IMR-90 (cell line): Measurements from ENCODE around the gene FAM110D. TPM values are rescaled to one million over a fixed set of nuclear protein-coding genes. Genes with fewer than 3 reads are reported as not detected.

ENCODE experiments used
- ATAC-seq: fragments of 200-7000 bp; cut with Tn5 transposase; 2 replicates; pipeline ENCODE4 v1.9.1; 2020; ENCODE audit warnings: low read depth, mild to moderate bottlenecking, moderate library complexity
- BruUV-seq: library from RNA; stranded (reverse); fragments of 400-500 nt; replicated peaks from 2 replicates; lab custom pipeline; 2021; lab: Mats Ljungman, UMichigan
- CTCF ChIA-PET: fragments of 300-600 bp; formaldehyde crosslinking; extraction: SDS; loops from one replicate; lab custom pipeline; 2021; ENCODE audit warnings: antibody characterized with exemption; lab: Yijun Ruan, JAX
- POLR2A ChIA-PET: fragments of 300-600 bp; sonication (Branson Sonifier 250); formaldehyde crosslinking; loops from one replicate; lab custom pipeline; 2022; ENCODE audit warnings: antibody characterized with exemption; ENCODE audit not compliant: unreplicated experiment; lab: Charles Lee
- DNase-seq: peaks from one replicate; pipeline ENCODE4 v3.0.0; 2013
- H2AFZ ChIP-seq: replicated peaks from 2 replicates; pipeline ENCODE3; 2013; ENCODE audit warnings: low read length, mild to moderate bottlenecking; ENCODE audit not compliant: poor library complexity
- H2AK5ac ChIP-seq: 2 replicates; pipeline ENCODE4 v1.6.1; 2013; ENCODE audit warnings: low read depth, low read length, inconsistent platforms
- H2AK9ac ChIP-seq: replicated peaks from 2 replicates; pipeline ENCODE3; 2013; ENCODE audit warnings: mild to moderate bottlenecking, low read depth, low read length, moderate library complexity; ENCODE audit not compliant: poor library complexity
- H2BK120ac ChIP-seq: 2 replicates; pipeline ENCODE4 v1.6.1; 2013; ENCODE audit warnings: low read depth, low read length, inconsistent platforms
- H2BK15ac ChIP-seq: 3 replicates; pipeline ENCODE4 v1.6.1; 2013; ENCODE audit warnings: low read depth, low read length, inconsistent platforms
- H2BK20ac ChIP-seq: 2 replicates; pipeline ENCODE4 v1.6.1; 2013; ENCODE audit warnings: low read depth, mild to moderate bottlenecking, inconsistent platforms, low read length, moderate library complexity
- H2BK5ac ChIP-seq: 2 replicates; pipeline ENCODE4 v1.6.1; 2013; ENCODE audit warnings: mild to moderate bottlenecking, low read depth, low read length, inconsistent platforms; ENCODE audit not compliant: poor library complexity, severe bottlenecking
- H3K14ac ChIP-seq: replicated peaks from 2 replicates; pipeline ENCODE4 v1.6.1; 2013; ENCODE audit warnings: low read depth, low read length, inconsistent platforms
- H3K18ac ChIP-seq: 2 replicates; pipeline ENCODE4 v1.6.1; 2013; ENCODE audit warnings: low read depth, low read length, control low read depth
- H3K23ac ChIP-seq: 2 replicates; pipeline ENCODE4 v1.6.1; 2013; ENCODE audit warnings: low read depth, low read length, inconsistent platforms
- H3K27ac ChIP-seq: 2 replicates; pipeline ENCODE4 v1.5.1; 2013; ENCODE audit warnings: mild to moderate bottlenecking, control low read depth, low read length; ENCODE audit not compliant: insufficient read depth
- H3K27me3 ChIP-seq: 2 replicates; pipeline ENCODE4 v1.6.1; 2013; ENCODE audit warnings: low read length; ENCODE audit not compliant: control insufficient read depth, insufficient read depth
- H3K36me3 ChIP-seq: 2 replicates; pipeline ENCODE4 v1.6.1; 2013; ENCODE audit warnings: low read length, mixed read lengths; ENCODE audit not compliant: control insufficient read depth, insufficient read depth
- H3K4ac ChIP-seq: 2 replicates; pipeline ENCODE4 v1.6.1; 2013; ENCODE audit warnings: low read depth, low read length, inconsistent platforms
- H3K4me1 ChIP-seq: 2 replicates; pipeline ENCODE4 v1.6.1; 2013; ENCODE audit warnings: low read length, mixed read lengths; ENCODE audit not compliant: control insufficient read depth, insufficient read depth
- H3K4me2 ChIP-seq: 2 replicates; pipeline ENCODE4 v1.6.1; 2013; ENCODE audit warnings: low read depth, mild to moderate bottlenecking, control low read depth, low read length, moderate library complexity
- H3K4me3 ChIP-seq: 2 replicates; pipeline ENCODE4 v1.5.1; 2013; ENCODE audit warnings: low read depth, mild to moderate bottlenecking, control low read depth, low read length, moderate library complexity; ENCODE audit not compliant: insufficient read depth
- H3K56ac ChIP-seq: 2 replicates; pipeline ENCODE4 v1.6.1; 2013; ENCODE audit warnings: low read length, inconsistent platforms; ENCODE audit not compliant: insufficient read depth; ENCODE audit errors: extremely low read depth
- H3K79me1 ChIP-seq, 2 experiments: 2 replicates each; pipeline ENCODE4 v1.6.1; 2013; ENCODE audit warnings: low read length in 2 of 2, inconsistent platforms in 1 of 2, low read depth in 1 of 2
- H3K9ac ChIP-seq: 2 replicates; pipeline ENCODE4 v1.6.1; 2013; ENCODE audit warnings: low read depth, low read length, control low read depth
- H3K9me1 ChIP-seq: 2 replicates; pipeline ENCODE4 v1.6.1; 2013; ENCODE audit warnings: low read length, inconsistent platforms; ENCODE audit not compliant: insufficient read depth
- H3K9me3 ChIP-seq: 2 replicates; pipeline ENCODE4 v1.6.1; 2013; ENCODE audit warnings: low read length; ENCODE audit not compliant: control insufficient read depth, insufficient read depth
- H4K20me1 ChIP-seq: 2 replicates; pipeline ENCODE4 v1.6.1; 2013; ENCODE audit warnings: low read length, inconsistent platforms; ENCODE audit not compliant: insufficient read depth
- H4K5ac ChIP-seq: 2 replicates; pipeline ENCODE4 v1.6.1; 2013; ENCODE audit warnings: mild to moderate bottlenecking, low read depth, low read length, control low read depth
- H4K8ac ChIP-seq, 2 experiments: 2 replicates each; pipeline ENCODE4 v1.6.1; 2013; ENCODE audit warnings: low read depth in 2 of 2, low read length in 2 of 2, control low read depth in 1 of 2, inconsistent platforms in 1 of 2
- H4K91ac ChIP-seq: 2 replicates; pipeline ENCODE4 v1.6.1; 2013; ENCODE audit warnings: low read depth, low read length, inconsistent platforms; ENCODE audit not compliant: insufficient read depth
- BHLHE40 ChIP-seq: fragments of 150-350 bp; IDR thresholded peaks from 2 replicates; pipeline ENCODE4 v1.6.1; 2016; ENCODE audit warnings: mild to moderate bottlenecking, low read depth, low read length
- CEBPB ChIP-seq: IDR thresholded peaks from 2 replicates; pipeline ENCODE4 v1.6.1; 2012; ENCODE audit warnings: low read depth, low read length, improper control_type of control experiment
- CHD1 ChIP-seq: IDR thresholded peaks from 2 replicates; pipeline ENCODE4 v1.6.1; 2012; ENCODE audit warnings: low read depth, low read length, improper control_type of control experiment
- CTCF ChIP-seq: conservative IDR thresholded peaks from 2 replicates; pipeline ENCODE4 v1.5.1; 2012; ENCODE audit warnings: mild to moderate bottlenecking, low read depth, low read length, improper control_type of control experiment
- ELK1 ChIP-seq: fragments of 150-350 bp; IDR thresholded peaks from 2 replicates; pipeline ENCODE4 v1.6.1; 2016; ENCODE audit warnings: low read depth, mild to moderate bottlenecking, low read length, moderate library complexity, borderline replicate concordance
- FOS ChIP-seq: fragments of 150-350 bp; IDR thresholded peaks from 2 replicates; pipeline ENCODE4 v1.6.1; 2016; ENCODE audit warnings: low read depth, low read length
- MAFK ChIP-seq: IDR thresholded peaks from 2 replicates; pipeline ENCODE4 v1.6.1; 2012; ENCODE audit warnings: low read depth, low read length, improper control_type of control experiment
- MAZ ChIP-seq: IDR thresholded peaks from 2 replicates; pipeline ENCODE4 v1.6.1; 2012; ENCODE audit warnings: low read depth, mild to moderate bottlenecking, low read length, improper control_type of control experiment, moderate library complexity, borderline replicate concordance
- MXI1 ChIP-seq: IDR thresholded peaks from 2 replicates; pipeline ENCODE4 v1.6.1; 2012; ENCODE audit warnings: low read depth, mild to moderate bottlenecking, low read length, moderate library complexity, borderline replicate concordance
- NFE2L2 ChIP-seq: fragments of 150-350 bp; IDR thresholded peaks from 2 replicates; pipeline ENCODE4 v1.6.1; 2016; ENCODE audit warnings: low read depth, mild to moderate bottlenecking, low read length
- POLR2A ChIP-seq: IDR thresholded peaks from 2 replicates; pipeline ENCODE4 v1.6.1; 2012; ENCODE audit warnings: mild to moderate bottlenecking, low read depth, low read length
- RAD21 ChIP-seq: IDR thresholded peaks from 2 replicates; pipeline ENCODE4 v1.6.1; 2012; ENCODE audit warnings: low read length, improper control_type of control experiment
- RCOR1 ChIP-seq: IDR thresholded peaks from 2 replicates; pipeline ENCODE4 v1.6.1; 2012; ENCODE audit warnings: mild to moderate bottlenecking, low read length, improper control_type of control experiment; ENCODE audit not compliant: insufficient replicate concordance
- RFX5 ChIP-seq: IDR thresholded peaks from 2 replicates; pipeline ENCODE4 v1.8.0; 2012; ENCODE audit warnings: low read depth, mild to moderate bottlenecking, low read length, moderate library complexity
- SMC3 ChIP-seq: fragments of 150-350 bp; IDR thresholded peaks from 2 replicates; pipeline ENCODE4 v1.6.1; 2016; ENCODE audit warnings: low read depth, mild to moderate bottlenecking, antibody characterized with exemption, low read length, moderate library complexity
- USF2 ChIP-seq: fragments of 150-350 bp; IDR thresholded peaks from 2 replicates; pipeline ENCODE4 v1.6.1; 2017; ENCODE audit warnings: mild to moderate bottlenecking, antibody characterized with exemption, low read length, low read depth
- WGBS, 2 experiments: methylation state at CpG; one replicate each; pipeline versions ENCODE4 v1.1.5 to v1.1.7; 2013; ENCODE audit warnings: missing lambda C conversion rate in 2 of 2; ENCODE audit not compliant: insufficient read length in 1 of 2; ENCODE audit errors: extremely low coverage in 2 of 2; 5-methylcytosine and 5-hydroxymethylcytosine counted together
- dilution Hi-C: fragments of 300-500 bp; cut with HindIII; formaldehyde crosslinking; loops from one replicate; pipeline ENCODE4 v1.14.3; 2018; ENCODE audit warnings: low sequenced_read_pairs; ENCODE audit not compliant: unreplicated experiment
- in situ Hi-C: fragments of 300-500 bp; cut with MboI; formaldehyde crosslinking; loops from 3 replicates; pipeline ENCODE4 v1.14.3; 2019; ENCODE audit warnings: low sequenced_read_pairs, inconsistent platforms, mixed read lengths
- intact Hi-C: fragments of 100-400 bp; cut with micrococcal nuclease; formaldehyde crosslinking; loops from 2 replicates; pipeline ENCODE4 v1.10.0; 2022
- polyA plus RNA-seq, 3 experiments: library from polyadenylated mRNA; depleted of rRNA; stranded (reverse); fragments of >200 nt; gene quantifications; 2 replicates each; pipeline ENCODE4 v1.2.3, GENCODE V29; 2012; ENCODE audit warnings: low replicate concordance in 1 of 3
- total RNA-seq: library from RNA; depleted of rRNA; stranded (reverse); fragments of >200 nt; gene quantifications from 2 replicates; pipeline ENCODE4 v1.2.3, GENCODE V29; 2012

The FAM110D gene
- total and polyA plus RNA-seq, 2 of the 4 experiments (the other 2 are of a cell fraction), result not detected

GRCh38 chr1:26134466-26134865 is 24.4 kb upstream of the FAM110D start:
- in situ Hi-C loops, result no loop called here
- Histone ChIP-seq H3K23ac (no peak overlapping the region), H3K4me3 (no peak overlapping the region), H3K79me1 (no peaks in the 10 kb centered on the region), H3K4ac (no peak overlapping the region), H3K14ac (no peak overlapping the region), H3K56ac (no peak overlapping the region), H3K27me3 (peaks cover 8% of the 10 kb centered on the region), H3K9me1 (no peaks in the 10 kb centered on the region), H3K27ac (no peak overlapping the region), H2AFZ (no peak overlapping the region), H2BK120ac (no peak overlapping the region), H2AK5ac (no peak overlapping the region), H3K9ac (no peak overlapping the region), H2BK15ac (no peak overlapping the region), H2BK20ac (no peak overlapping the region), H3K18ac (no peak overlapping the region), H3K36me3 (no peaks in the 10 kb centered on the region), H3K9me3 (no peaks in the 10 kb centered on the region), H4K20me1 (no peaks in the 10 kb centered on the region), H4K5ac (no peak overlapping the region), H4K8ac (no peak overlapping the region), H2BK5ac (no peak overlapping the region), H3K4me1 (no peaks in the 10 kb centered on the region), H4K91ac (no peak overlapping the region), H3K4me2 (no peak overlapping the region), H2AK9ac (no peak overlapping the region)
- no peak for TF ChIP-seq FOS
- no peak for TF ChIP-seq RCOR1
- TF ChIP-seq MAZ, result no peak
- TF ChIP-seq SMC3, result no peak
- TF ChIP-seq MAFK, result no peak
- no peak for TF ChIP-seq RFX5
- TF ChIP-seq CEBPB, result no peak
- TF ChIP-seq MXI1, result no peak
- TF ChIP-seq RAD21, result no peak
- no peak for TF ChIP-seq POLR2A
- no peak for TF ChIP-seq NFE2L2
- TF ChIP-seq ELK1, result no peak
- TF ChIP-seq BHLHE40, result no peak
- no peak for TF ChIP-seq CHD1
- TF ChIP-seq USF2, result no peak
- TF ChIP-seq CTCF, result no peak
- DNase-seq, result no peak
- BruUV-seq, result no TSS peak
- intact Hi-C loops, result no loop called here
- dilution Hi-C loops, result no loop called here
- ChIA-PET CTCF (interaction anchor here (0.6 kb wide), 1 partner anchor 14 kb away, joined by 3 read pairs; no protein-coding TSS in a partner anchor), POLR2A (no interaction called here)
- no peak for ATAC-seq
- no CpG with 5 or more reads among the region's 3 CpGs for WGBS, 2 experiments
